Measurements from ENCODE around the gene PDCD4.

Gene PDCD4

DNA sequence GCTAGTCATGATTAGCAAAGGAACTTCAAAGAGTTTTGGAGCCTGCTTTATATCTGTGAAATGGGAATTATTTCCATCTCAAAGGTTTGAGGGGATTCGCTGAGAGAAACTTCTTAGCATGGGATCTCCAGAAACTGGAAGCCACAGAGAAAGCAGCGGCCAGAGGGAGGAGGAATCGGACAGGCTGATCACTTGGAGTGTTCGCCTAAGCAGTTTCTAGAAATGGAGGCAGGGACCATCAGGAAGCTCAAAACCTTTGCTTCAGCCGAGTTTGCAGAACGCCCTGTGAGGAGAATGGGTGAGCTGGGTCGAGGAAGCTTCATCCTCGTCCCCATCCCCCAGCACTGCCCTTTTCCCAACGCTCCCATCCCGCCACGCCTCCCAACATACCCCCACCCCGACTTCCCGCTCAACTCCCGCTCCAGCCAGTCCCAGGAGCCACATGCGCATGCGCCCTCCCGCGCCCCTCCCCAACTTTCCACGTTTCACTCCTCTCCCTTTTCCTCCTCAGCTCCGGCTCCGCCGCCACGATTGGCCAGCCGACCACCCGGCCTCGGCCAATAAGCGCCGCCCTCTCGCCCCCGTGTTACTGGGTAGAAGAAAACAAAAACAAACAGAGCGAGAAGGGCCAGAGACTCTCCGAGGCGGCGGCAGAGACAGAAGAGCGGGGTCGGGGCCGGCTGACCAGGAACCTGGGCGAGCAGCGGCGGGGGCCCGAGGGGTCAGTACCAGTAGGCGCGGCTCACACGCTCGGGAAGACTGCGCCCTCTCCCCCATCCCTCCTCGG is at the start of gene PDCD4:
PDCD4 (plus strand) TSS at position 631 of the 787 bp plus-strand sequence. CDS start 4,100 bp downstream, outside the sequence.
- peak; percentile 96 for DNase-seq

DNA sequence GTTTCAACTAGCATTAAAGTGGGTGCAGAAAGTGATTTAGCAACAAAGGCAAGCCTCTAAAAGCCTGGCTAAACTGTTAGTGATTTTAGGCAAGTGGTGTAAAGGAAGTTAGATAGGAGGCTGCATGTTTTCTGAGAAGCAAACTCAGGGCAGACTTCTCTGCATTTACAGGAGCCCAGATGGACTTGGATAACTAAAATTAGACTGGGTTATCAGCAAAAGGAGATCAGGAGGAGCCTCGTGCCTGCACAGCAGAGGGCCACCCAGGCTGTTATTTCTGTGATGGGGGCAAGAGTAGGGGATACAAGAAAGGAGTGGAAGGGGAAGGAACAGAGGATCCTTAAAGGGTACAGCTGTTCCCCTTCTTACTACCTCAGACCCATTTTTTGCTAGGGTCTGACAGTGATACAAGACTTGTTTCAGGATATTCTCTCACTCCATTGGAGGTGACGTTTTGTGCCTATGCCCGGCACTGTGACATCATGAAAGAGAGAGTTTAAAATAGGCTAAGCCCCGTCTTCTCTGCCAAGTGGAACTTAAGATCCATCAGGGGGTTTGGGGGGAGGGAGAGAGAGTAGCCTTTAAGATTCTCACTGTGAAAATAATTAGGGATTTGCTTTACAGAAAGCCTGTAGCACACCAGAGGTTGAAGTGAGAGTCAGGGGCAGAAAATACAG is 49.6 kb upstream of the PDCD4 start:
- no peak for DNase-seq

DNA sequence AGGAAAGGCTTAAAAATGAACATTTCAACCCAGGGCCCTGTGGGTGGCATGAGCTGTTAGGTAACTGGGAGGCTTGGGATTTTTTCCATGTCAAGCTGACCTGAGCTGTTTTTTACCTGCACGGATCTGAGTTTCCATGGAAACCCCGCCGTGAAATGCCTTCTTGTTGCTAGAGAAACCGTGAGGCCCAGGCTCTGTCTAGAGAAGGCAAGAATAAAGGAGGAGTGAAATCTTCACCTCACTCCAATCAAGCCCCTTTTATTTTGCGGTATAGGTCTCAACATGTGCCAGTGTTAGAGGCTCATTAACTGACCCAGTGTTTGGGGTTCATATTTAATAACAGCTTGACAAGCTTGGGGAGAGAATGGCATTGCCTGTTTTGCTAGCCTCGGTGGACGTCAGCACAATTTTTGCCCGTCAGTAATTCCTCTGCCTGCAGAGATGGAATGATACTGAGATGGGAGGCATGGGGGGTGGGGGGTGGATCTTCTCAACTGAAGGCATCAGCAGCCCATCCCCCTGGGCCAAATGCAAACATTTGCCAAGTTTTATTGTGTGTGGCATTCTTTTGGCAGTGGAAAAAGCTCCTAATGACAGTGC is 48.9 kb upstream of the PDCD4 start:
- DNase-seq, result no peak

DNA sequence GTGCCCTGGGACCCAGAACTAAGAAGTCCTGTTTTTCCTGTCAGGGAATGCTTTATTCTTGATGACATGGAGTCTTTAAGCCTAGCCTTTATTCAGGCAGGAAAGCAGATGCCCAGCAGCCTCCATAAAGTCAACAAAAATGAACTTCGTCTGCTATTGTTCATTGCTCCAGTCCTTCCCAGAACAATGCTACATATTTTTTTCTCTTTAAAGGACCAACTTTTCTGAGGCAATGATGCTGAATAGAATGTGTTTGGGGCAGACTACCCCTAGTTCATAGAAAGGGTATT is 47.6 kb upstream of the PDCD4 start:
- DNase-seq, result no peak

DNA sequence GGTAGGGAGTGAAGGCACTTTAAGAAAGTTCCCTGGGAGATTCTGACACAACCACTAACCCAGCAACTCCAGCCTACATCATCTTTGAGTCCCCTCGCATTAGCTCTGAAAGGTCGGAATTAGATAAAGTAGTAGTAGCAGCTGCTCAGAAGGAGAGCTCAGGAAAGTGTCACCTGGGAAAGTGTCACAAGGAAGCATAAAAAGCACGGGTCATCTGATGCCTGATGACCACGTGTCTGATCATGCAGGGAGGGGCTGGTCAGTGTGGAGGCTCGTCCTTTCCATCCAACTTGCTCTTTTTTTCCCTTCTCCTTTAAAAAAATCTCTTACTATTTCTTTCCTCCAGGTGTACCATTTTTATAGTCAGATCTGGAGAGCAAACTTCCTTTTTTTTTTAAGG is 47.1 kb upstream of the PDCD4 start:
- DNase-seq, result no peak

DNA sequence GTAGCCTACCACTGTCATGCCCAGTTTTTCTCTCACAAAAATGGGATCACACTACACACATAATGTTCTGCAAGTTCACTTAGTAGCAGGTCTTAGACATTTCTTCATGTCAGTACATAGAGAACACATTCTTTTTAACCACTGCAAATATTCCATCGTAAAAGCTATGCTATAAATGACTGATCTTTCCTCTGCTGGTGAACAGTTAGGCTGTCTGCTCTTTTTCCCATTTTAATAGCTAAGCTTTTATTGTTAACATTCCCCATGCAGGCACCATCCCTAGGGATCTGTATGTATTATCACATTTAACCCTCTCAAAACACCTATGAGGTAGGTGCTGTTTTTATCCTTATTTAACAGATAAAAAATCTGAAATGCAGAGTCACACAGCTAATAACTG is 46.2 kb upstream of the PDCD4 start:
- no peak for DNase-seq

DNA sequence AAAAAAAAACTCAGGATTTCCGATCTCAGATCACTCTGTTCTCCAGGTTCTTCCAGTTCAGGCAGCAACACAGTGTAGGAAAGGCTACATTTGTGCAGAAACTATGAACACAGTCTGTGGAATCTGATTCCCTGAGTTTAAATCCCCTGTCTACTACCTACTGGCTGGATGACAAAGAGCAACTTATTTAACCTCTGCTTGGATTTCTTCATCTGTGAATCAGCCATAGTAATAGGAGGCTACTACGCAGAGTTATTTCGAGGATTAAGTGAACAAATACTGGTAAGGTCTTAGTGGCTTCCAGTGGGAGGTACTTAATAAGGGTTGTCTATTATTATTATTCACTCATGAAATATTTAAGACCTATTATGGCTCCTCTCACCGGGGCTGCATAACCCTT is 44.3 kb upstream of the PDCD4 start:
- no peak for DNase-seq

DNA sequence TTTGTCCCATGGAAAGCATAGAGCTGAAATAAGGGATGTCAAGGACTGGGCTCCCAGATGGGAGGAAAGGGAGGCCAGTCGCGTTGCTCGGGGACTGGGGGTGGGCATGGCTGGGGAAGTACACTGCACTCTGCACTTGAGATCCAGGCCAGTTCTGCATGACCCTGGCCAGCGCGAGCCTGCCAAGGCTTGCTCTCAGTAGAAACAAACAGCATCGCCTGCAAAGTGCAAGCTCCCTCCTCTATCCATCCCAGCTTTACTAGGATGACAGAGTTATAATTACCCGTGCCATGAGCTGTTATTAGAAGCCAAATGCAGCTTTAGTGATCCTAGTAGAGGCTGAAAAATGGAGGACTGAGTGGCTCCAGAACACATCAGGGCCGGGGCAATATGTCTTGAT is 43.9 kb upstream of the PDCD4 start:
- no peak for DNase-seq

DNA sequence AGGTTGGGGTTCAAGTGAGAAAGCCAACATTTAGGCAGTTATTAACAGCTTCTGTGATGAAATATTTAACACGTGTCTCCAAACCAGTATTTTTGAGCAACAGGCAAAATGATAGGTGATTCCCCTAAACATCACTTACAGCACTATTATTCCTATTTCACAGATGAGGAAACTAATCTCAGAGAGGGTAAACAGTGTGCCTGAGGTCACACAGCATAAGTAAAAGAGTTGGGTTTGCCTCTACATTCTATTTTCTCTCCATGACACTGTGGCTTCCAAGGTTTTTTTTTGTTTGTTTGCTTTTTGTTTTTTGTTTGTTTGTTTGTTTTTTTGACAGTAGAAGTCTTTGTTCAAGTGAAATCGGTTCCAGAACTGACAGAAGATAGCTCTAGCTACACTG is 43.2 kb upstream of the PDCD4 start:
- DNase-seq, result no peak

DNA sequence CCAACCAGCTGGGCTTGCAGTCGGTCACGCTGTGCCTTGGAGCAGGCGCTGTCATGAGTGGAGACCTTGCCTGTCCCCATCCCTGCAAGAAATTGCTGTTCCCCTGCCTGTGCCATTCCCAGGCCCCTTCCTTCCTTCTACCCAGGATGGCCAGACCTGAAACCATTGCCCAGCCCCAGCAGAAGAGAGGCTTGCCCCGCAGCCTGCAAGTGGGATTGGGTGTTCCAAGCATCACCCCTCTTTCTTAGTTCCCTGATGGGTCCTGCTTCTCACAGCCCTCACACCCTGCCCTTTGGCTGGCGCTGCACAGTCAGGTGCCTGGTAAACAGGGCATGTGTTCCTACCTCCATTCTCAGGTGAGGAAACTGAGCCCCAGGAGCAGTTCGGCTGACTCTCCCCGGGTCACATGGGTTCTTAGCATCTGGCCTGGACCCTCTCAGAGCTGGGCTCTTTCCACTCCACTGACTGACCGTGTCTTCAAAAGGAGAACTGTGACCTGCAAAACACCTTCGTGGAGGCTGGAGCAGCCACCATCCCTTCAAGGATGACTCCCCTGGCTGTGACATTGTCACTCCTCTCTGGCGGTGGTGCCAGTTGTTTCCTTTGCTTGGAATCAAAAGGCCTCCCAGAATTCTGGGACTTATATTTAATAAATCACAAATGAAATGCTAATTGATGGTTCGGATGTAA is 41.9 kb upstream of the PDCD4 start:
- no peak for DNase-seq

DNA sequence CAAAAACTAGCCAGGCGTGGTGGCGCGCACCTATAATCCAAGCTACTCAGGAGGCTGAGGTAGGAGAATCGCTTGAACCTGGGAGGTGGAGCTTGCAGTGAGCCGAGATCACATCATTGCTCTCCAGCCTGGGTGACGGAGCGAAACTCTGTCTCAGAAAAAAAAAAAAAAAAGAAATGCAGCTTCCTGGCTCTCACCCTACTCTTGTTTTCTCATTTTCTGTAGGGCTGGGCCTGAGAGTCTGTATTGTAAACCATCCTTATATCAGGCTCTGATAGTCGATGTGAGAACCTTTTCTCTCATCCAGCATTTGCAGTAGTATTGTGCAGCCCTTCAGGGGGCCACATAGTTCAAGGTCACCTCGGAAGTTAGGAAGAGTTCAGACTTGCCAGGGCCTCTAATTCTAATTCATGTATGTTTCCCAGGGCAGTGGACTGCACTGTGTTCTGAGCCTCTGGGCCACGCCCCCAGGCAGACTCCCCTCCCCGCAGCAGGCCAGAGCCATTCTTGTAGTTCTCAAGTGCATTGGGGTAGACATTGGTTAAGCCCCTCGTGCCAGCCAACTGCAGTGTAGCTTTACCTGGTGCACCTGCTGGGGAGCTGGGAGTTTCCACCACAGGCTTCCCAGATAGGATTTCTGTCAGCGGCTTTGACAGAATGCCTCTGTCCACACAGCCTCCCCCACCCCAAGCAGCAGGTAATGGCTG is 38.3 kb upstream of the PDCD4 start:
- DNase-seq, result no peak

DNA sequence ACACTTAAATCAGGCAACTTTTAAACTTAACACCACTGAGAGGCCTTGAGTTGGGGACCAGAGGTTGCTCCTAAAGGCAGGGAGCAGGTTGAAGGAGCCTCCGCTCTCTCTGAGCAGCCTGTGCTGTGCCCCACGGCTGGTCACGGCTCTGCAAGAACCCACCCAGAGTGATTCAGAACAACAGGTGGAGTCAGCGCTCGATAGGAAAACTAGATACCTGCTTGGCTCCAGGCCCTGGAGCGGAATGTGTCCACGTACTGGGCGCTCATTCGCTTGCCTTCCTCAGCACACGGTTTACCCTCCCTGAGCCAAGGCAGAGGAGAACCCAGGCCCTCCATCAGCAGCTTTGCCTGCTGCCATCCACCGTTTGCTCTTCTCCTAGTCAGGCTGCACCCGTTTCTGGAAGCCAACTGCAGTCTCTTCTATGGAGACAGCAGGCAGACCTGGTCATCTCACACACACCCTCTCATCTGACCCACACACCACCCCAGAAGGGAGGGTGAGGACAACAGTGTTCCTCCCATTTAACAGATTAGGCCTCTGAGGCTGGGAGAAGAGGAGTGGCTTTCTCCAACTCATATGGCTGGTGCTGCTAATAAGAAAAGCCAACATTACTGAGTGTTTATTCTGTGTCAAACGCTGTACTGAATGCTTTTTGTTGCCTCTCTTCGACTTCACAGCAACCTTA is 37.6 kb upstream of the PDCD4 start:
- DNase-seq, result no peak

DNA sequence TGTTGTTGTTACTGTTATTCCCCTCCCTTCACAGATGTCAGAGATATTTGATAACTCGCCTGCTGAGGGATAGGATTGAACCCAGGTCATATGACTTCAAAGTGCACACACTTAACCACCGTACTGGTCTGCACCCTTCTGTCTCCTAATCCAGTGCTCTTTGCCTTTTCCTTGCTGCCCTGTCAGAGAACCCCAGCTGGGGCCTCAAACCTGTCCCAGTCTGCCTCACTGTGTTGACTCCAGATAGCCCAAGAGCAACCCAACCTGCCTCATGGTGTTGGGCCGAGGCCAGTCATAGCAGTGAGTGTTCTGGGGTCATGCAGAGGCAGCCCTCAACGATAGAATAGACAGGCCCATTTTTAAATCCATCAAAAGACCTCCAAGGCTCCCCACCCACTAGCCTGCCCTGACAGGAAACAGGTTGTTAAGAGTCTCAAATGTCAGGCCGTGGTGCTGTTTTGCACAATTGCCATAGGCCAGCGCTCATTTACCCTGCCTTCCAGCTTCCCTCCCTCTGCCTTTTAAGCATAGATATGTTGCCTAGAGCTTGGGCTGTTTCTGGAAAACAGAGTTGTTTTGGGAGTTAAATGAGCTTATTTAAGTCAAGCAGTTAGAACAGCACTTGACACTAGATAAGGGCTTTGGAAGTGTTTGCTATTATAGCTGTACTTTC is 37.0 kb upstream of the PDCD4 start:
- peak; percentile 27 to 35 for DNase-seq

DNA sequence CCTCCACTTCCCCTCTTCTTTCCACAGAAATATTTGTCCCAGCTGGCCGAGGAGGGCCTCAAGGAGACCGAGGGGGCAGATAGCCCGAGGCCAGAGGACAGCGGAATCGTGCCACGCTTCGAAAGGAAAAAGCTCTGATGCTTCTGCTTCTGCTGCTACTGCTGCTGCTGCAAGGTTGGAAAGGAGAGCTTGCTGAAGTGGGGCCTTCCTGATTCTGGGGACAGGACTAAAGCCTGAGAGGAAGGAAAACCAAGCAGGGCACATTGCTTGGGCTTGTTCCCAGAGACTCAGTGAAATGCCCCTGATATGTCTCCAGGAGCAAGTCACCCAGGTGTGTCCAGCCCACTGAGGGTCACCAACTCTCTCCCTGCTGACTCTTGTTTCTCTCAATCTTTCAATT is 35.9 kb upstream of the PDCD4 start:
- no peak for DNase-seq

DNA sequence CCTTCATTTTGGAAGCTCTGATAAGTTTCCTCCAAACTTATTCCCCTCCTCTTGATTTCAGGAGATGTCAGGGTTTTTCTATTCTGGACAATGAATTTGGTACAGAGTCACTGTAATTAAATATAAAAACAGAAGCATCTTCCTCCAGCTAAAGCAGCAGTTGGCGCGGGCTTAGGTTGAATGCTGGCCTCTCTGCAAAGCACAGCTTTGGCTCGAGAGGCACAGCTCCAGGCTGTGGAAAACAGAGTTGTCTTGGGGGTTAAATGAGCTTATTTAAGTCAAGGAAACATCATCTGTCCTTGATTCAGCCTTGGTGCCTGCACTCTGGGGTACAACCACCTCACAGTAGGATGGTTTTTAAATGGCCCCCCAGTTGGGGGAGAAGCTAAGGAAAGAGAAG is 35.0 kb upstream of the PDCD4 start:
- no peak for DNase-seq

DNA sequence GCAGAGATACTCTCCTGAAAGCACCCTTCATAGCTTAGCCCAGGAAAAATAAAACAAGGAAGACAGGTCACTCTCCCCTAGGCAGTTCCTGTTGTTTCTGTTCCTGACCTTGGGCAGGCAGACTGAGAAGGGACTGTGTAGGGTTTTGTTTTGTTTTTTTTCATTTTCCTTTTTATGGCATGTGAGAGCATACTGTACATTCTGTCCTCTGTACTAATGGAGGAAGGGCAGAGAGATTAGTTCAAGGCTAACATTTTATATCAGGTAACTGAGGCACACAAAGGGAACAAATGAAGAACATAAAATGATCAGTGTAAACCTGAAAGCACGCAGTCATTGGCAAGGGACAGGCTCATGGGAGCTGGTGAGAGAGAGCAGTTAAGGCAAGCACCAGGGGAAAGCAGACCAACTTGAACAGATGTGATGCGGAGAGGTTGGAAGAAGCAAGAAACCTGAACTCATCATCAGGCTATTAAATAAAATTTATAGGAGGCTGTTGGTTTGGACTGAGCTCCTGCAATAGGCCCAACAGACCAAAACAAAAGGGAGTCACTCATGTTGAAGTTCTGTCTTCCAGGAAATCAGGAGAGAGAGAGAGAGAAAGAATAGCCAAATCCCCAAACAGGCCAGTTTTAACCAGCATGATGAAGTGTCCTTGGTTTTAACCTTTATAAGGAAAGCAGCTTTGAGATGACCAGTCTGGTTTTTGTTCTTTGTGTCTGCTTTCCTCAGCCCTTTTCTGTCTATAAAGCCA is 34.1 kb upstream of the PDCD4 start:
- no peak for DNase-seq

DNA sequence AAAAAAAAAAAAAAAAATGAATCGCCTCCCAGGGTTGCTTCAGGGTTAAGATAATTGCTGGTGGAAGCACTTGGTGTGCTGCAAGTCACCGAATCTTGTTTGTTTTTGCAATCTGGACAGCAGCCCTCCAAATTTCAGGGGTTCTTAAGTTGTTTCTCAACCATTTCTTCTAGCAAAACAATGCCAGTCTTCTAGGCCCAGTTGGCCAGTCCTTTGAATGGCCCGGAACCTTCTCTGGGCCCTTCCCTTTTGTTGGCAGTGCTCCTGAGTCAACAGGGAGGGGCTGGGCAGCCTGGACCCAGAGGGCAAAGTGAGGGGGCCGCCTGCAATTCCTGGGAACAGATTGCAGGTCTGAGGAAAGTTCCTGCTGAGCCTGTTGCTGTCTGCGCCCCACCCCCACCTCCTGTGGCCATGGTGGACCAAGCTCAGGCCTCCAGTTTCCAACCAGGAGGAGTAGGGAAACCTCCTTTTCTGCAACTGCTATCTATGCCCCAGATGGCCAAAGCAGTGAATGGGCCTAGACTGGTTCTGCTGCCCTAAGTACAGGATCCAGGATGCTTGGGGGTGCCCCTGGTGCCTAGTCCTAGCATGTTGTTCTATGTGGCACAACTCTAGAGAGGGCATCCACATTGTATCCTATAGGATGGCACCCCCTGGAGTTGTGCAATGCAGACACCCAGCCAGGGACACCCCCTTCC is 31.4 kb upstream of the PDCD4 start:
- DNase-seq, result no peak

DNA sequence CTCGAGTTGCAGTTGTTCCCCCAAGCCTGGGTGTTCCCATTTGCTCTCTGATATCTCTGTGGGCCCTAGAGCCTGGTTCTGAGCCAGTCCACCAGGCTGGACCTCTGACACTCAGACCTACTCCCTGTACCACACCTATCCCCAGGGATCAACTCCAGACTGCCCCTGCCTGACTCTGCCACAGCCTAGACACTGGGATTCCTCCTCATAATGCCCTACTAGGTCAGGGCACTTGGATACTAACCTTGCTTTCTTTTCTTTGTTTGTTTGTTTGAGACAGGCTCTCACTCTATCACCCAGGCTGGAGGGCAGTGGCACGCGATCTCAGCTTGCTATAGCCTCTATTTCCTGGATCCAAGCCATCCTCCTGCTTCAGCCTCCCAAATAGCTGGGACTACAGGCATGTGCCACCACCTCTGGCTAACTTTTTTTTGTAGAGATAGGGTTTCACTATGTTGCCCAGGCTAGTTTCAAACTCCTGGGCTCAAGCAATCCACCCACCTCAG is 30.8 kb upstream of the PDCD4 start:
- no peak for DNase-seq

DNA sequence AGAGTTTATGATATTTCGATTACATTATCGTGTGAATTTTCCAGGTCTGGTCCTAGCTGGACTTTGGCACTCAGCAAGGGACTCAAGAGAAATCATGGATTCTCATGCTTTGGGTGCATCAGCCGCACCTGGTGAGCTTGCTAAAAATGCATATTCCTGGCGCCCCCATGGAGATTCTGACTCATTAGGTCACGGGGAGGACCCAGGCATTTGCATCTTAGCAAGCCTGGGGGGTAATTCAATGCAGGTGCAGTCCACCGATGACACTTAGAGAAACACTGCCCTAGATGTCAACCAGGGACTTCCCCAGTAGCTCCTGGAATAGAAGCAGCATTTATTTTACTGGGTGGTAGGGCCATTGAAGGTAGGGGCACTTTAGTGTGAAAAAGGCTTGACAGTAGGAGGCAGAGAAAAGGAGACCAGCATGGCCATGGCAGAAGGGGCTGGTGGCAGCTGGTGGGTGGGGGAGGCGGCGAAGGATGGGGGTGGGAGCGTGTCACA is 29.9 kb upstream of the PDCD4 start:
- peak in 1 of 2 donors; percentile 55 for DNase-seq

DNA sequence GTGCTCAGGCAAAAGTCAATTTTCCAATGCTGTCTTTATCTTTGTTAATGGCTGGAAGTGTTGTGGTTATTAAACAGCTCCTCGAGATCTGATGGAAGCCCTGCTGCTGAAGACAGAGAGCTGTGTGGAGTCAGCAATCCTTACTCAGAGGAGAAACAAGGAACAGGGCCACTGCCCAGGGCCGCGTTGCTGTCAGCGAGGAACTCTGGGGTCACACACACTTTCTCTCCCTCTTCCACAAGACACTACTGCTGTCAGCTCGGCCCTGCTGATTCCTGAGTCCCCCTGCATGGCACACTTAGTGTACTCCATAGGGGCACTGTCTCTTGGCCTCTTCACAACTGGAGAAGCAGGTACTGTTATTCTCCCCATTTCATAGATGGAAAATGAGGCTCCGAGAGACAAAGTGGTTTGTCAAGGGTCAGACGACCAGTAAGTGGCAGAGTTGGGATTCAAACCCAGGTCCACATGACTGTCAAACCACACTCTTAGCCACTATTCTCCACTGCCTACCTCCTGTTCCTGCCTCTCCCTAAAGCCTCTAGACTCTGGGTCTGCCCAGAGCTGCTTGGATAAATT is 29.3 kb upstream of the PDCD4 start:
- no peak for DNase-seq
